IMR-90 (cell line): Measurements from ENCODE around the gene HPF1. TPM values are rescaled to one million over a fixed set of nuclear protein-coding genes. Genes with fewer than 3 reads are reported as not detected.
"Not testable (repeated sequence)": the region's sequence is repeated elsewhere in the genome, so short reads cannot be mapped to it uniquely, and the experiment has no call there.

Source experiments
- ATAC-seq: fragments of 200-7000 bp; cut with Tn5 transposase; 2 replicates; pipeline ENCODE4 v1.9.1; 2020; ENCODE audit warnings: low read depth, mild to moderate bottlenecking, moderate library complexity
- BruUV-seq: library from RNA; stranded (reverse); fragments of 400-500 nt; replicated peaks from 2 replicates; lab custom pipeline; 2021; lab: Mats Ljungman, UMichigan
- CTCF ChIA-PET: fragments of 300-600 bp; formaldehyde crosslinking; extraction: SDS; loops from one replicate; lab custom pipeline; 2021; ENCODE audit warnings: antibody characterized with exemption; lab: Yijun Ruan, JAX
- POLR2A ChIA-PET: fragments of 300-600 bp; sonication (Branson Sonifier 250); formaldehyde crosslinking; loops from one replicate; lab custom pipeline; 2022; ENCODE audit warnings: antibody characterized with exemption; ENCODE audit not compliant: unreplicated experiment; lab: Charles Lee
- DNase-seq: peaks from one replicate; pipeline ENCODE4 v3.0.0; 2013
- H2AFZ ChIP-seq: replicated peaks from 2 replicates; pipeline ENCODE3; 2013; ENCODE audit warnings: low read length, mild to moderate bottlenecking; ENCODE audit not compliant: poor library complexity
- H2AK5ac ChIP-seq: 2 replicates; pipeline ENCODE4 v1.6.1; 2013; ENCODE audit warnings: low read depth, low read length, inconsistent platforms
- H2AK9ac ChIP-seq: replicated peaks from 2 replicates; pipeline ENCODE3; 2013; ENCODE audit warnings: mild to moderate bottlenecking, low read depth, low read length, moderate library complexity; ENCODE audit not compliant: poor library complexity
- H2BK120ac ChIP-seq: 2 replicates; pipeline ENCODE4 v1.6.1; 2013; ENCODE audit warnings: low read depth, low read length, inconsistent platforms
- H2BK15ac ChIP-seq: 3 replicates; pipeline ENCODE4 v1.6.1; 2013; ENCODE audit warnings: low read depth, low read length, inconsistent platforms
- H2BK20ac ChIP-seq: 2 replicates; pipeline ENCODE4 v1.6.1; 2013; ENCODE audit warnings: low read depth, mild to moderate bottlenecking, inconsistent platforms, low read length, moderate library complexity
- H2BK5ac ChIP-seq: 2 replicates; pipeline ENCODE4 v1.6.1; 2013; ENCODE audit warnings: mild to moderate bottlenecking, low read depth, low read length, inconsistent platforms; ENCODE audit not compliant: poor library complexity, severe bottlenecking
- H3K14ac ChIP-seq: replicated peaks from 2 replicates; pipeline ENCODE4 v1.6.1; 2013; ENCODE audit warnings: low read depth, low read length, inconsistent platforms
- H3K18ac ChIP-seq: 2 replicates; pipeline ENCODE4 v1.6.1; 2013; ENCODE audit warnings: low read depth, low read length, control low read depth
- H3K23ac ChIP-seq: 2 replicates; pipeline ENCODE4 v1.6.1; 2013; ENCODE audit warnings: low read depth, low read length, inconsistent platforms
- H3K27ac ChIP-seq: 2 replicates; pipeline ENCODE4 v1.5.1; 2013; ENCODE audit warnings: mild to moderate bottlenecking, control low read depth, low read length; ENCODE audit not compliant: insufficient read depth
- H3K27me3 ChIP-seq: 2 replicates; pipeline ENCODE4 v1.6.1; 2013; ENCODE audit warnings: low read length; ENCODE audit not compliant: control insufficient read depth, insufficient read depth
- H3K36me3 ChIP-seq: 2 replicates; pipeline ENCODE4 v1.6.1; 2013; ENCODE audit warnings: low read length, mixed read lengths; ENCODE audit not compliant: control insufficient read depth, insufficient read depth
- H3K4ac ChIP-seq: 2 replicates; pipeline ENCODE4 v1.6.1; 2013; ENCODE audit warnings: low read depth, low read length, inconsistent platforms
- H3K4me1 ChIP-seq: 2 replicates; pipeline ENCODE4 v1.6.1; 2013; ENCODE audit warnings: low read length, mixed read lengths; ENCODE audit not compliant: control insufficient read depth, insufficient read depth
- H3K4me2 ChIP-seq: 2 replicates; pipeline ENCODE4 v1.6.1; 2013; ENCODE audit warnings: low read depth, mild to moderate bottlenecking, control low read depth, low read length, moderate library complexity
- H3K4me3 ChIP-seq: 2 replicates; pipeline ENCODE4 v1.5.1; 2013; ENCODE audit warnings: low read depth, mild to moderate bottlenecking, control low read depth, low read length, moderate library complexity; ENCODE audit not compliant: insufficient read depth
- H3K56ac ChIP-seq: 2 replicates; pipeline ENCODE4 v1.6.1; 2013; ENCODE audit warnings: low read length, inconsistent platforms; ENCODE audit not compliant: insufficient read depth; ENCODE audit errors: extremely low read depth
- H3K79me1 ChIP-seq, 2 experiments: 2 replicates each; pipeline ENCODE4 v1.6.1; 2013; ENCODE audit warnings: low read length in 2 of 2, inconsistent platforms in 1 of 2, low read depth in 1 of 2
- H3K9ac ChIP-seq: 2 replicates; pipeline ENCODE4 v1.6.1; 2013; ENCODE audit warnings: low read depth, low read length, control low read depth
- H3K9me1 ChIP-seq: 2 replicates; pipeline ENCODE4 v1.6.1; 2013; ENCODE audit warnings: low read length, inconsistent platforms; ENCODE audit not compliant: insufficient read depth
- H3K9me3 ChIP-seq: 2 replicates; pipeline ENCODE4 v1.6.1; 2013; ENCODE audit warnings: low read length; ENCODE audit not compliant: control insufficient read depth, insufficient read depth
- H4K20me1 ChIP-seq: 2 replicates; pipeline ENCODE4 v1.6.1; 2013; ENCODE audit warnings: low read length, inconsistent platforms; ENCODE audit not compliant: insufficient read depth
- H4K5ac ChIP-seq: 2 replicates; pipeline ENCODE4 v1.6.1; 2013; ENCODE audit warnings: mild to moderate bottlenecking, low read depth, low read length, control low read depth
- H4K8ac ChIP-seq, 2 experiments: 2 replicates each; pipeline ENCODE4 v1.6.1; 2013; ENCODE audit warnings: low read depth in 2 of 2, low read length in 2 of 2, control low read depth in 1 of 2, inconsistent platforms in 1 of 2
- H4K91ac ChIP-seq: 2 replicates; pipeline ENCODE4 v1.6.1; 2013; ENCODE audit warnings: low read depth, low read length, inconsistent platforms; ENCODE audit not compliant: insufficient read depth
- BHLHE40 ChIP-seq: fragments of 150-350 bp; IDR thresholded peaks from 2 replicates; pipeline ENCODE4 v1.6.1; 2016; ENCODE audit warnings: mild to moderate bottlenecking, low read depth, low read length
- CHD1 ChIP-seq: IDR thresholded peaks from 2 replicates; pipeline ENCODE4 v1.6.1; 2012; ENCODE audit warnings: low read depth, low read length, improper control_type of control experiment
- MAFK ChIP-seq: IDR thresholded peaks from 2 replicates; pipeline ENCODE4 v1.6.1; 2012; ENCODE audit warnings: low read depth, low read length, improper control_type of control experiment
- SMC3 ChIP-seq: fragments of 150-350 bp; IDR thresholded peaks from 2 replicates; pipeline ENCODE4 v1.6.1; 2016; ENCODE audit warnings: low read depth, mild to moderate bottlenecking, antibody characterized with exemption, low read length, moderate library complexity
- WGBS, 2 experiments: methylation state at CpG; one replicate each; pipeline versions ENCODE4 v1.1.5 to v1.1.7; 2013; ENCODE audit warnings: missing lambda C conversion rate in 2 of 2; ENCODE audit not compliant: insufficient read length in 1 of 2; ENCODE audit errors: extremely low coverage in 2 of 2; 5-methylcytosine and 5-hydroxymethylcytosine counted together
- dilution Hi-C: fragments of 300-500 bp; cut with HindIII; formaldehyde crosslinking; loops from one replicate; pipeline ENCODE4 v1.14.3; 2018; ENCODE audit warnings: low sequenced_read_pairs; ENCODE audit not compliant: unreplicated experiment
- in situ Hi-C: fragments of 300-500 bp; cut with MboI; formaldehyde crosslinking; loops from 3 replicates; pipeline ENCODE4 v1.14.3; 2019; ENCODE audit warnings: low sequenced_read_pairs, inconsistent platforms, mixed read lengths
- intact Hi-C: fragments of 100-400 bp; cut with micrococcal nuclease; formaldehyde crosslinking; loops from 2 replicates; pipeline ENCODE4 v1.10.0; 2022
- polyA plus RNA-seq, 3 experiments: library from polyadenylated mRNA; depleted of rRNA; stranded (reverse); fragments of >200 nt; gene quantifications; 2 replicates each; pipeline ENCODE4 v1.2.3, GENCODE V29; 2012; ENCODE audit warnings: low replicate concordance in 1 of 3
- total RNA-seq: library from RNA; depleted of rRNA; stranded (reverse); fragments of >200 nt; gene quantifications from 2 replicates; pipeline ENCODE4 v1.2.3, GENCODE V29; 2012
- TF ChIP-seq, protein P1 (sequence below): fragments of 150-350 bp; IDR thresholded peaks from 2 replicates; pipeline ENCODE4 v1.6.1; 2016; ENCODE audit warnings: low read depth, mild to moderate bottlenecking, low read length, moderate library complexity, borderline replicate concordance
- TF ChIP-seq, protein P2 (sequence below): fragments of 150-350 bp; IDR thresholded peaks from 2 replicates; pipeline ENCODE4 v1.6.1; 2017; ENCODE audit warnings: mild to moderate bottlenecking, antibody characterized with exemption, low read length, low read depth

Gene HPF1
- total and polyA plus RNA-seq, 2 of the 4 experiments (the other 2 are of a cell fraction), result 15.2 to 24.9 TPM

DNA sequence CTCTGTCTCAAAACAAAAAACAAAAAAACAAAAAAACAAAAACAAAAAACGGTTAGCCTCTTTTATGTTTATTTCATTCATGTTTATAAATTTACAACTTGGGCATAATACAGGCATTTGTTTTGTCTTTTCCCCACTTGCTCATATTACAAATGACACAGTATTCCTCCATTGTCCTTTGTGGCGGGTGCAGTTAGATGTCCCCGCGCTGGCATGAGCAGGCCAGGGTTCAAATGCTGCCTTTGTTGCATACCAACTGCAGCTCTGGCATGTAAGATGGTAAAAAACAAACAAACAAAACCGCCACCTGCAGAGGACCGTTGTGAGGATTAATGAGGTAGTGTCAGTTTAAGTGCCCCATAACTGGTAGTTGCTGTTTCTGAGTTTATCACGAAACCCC lies 16.1 kb upstream of the HPF1 start:
- Histone ChIP-seq H3K4me2 (no peak overlapping the region), H3K9me3 (no peaks in the 10 kb centered on the region; the same call in 1 of the 2 replicates), H2BK20ac (no peak overlapping the region), H3K27me3 (peaks cover 26% of the 10 kb centered on the region), H4K8ac (no peak overlapping the region), H3K4me3 (no peak overlapping the region), H3K18ac (no peak overlapping the region), H4K20me1 (no peaks in the 10 kb centered on the region), H3K23ac (no peak overlapping the region), H4K91ac (no peak overlapping the region), H3K4ac (no peak overlapping the region), H3K9me1 (no peaks in the 10 kb centered on the region), H3K36me3 (no peaks in the 10 kb centered on the region), H4K5ac (no peak overlapping the region), H3K14ac (no peak overlapping the region), H3K56ac (no peak overlapping the region), H3K9ac (no peak overlapping the region), H2AK9ac (no peak overlapping the region), H2AK5ac (no peak overlapping the region), H3K27ac (no peak overlapping the region), H2BK120ac (no peak overlapping the region), H2BK15ac (no peak overlapping the region), H3K79me1 (no peaks in the 10 kb centered on the region), H3K4me1 (no peaks in the 10 kb centered on the region; the same call in 1 of the 2 replicates), H2AFZ (no peak overlapping the region), H2BK5ac (no peak overlapping the region)
- no CpG with 5 or more reads among the region's 7 CpGs for WGBS, 2 experiments
- TF ChIP-seq, protein P1, sequence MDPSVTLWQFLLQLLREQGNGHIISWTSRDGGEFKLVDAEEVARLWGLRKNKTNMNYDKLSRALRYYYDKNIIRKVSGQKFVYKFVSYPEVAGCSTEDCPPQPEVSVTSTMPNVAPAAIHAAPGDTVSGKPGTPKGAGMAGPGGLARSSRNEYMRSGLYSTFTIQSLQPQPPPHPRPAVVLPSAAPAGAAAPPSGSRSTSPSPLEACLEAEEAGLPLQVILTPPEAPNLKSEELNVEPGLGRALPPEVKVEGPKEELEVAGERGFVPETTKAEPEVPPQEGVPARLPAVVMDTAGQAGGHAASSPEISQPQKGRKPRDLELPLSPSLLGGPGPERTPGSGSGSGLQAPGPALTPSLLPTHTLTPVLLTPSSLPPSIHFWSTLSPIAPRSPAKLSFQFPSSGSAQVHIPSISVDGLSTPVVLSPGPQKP, result no peak
- TF ChIP-seq, protein P2, sequence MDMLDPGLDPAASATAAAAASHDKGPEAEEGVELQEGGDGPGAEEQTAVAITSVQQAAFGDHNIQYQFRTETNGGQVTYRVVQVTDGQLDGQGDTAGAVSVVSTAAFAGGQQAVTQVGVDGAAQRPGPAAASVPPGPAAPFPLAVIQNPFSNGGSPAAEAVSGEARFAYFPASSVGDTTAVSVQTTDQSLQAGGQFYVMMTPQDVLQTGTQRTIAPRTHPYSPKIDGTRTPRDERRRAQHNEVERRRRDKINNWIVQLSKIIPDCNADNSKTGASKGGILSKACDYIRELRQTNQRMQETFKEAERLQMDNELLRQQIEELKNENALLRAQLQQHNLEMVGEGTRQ, result no peak
- no peak for TF ChIP-seq SMC3
- no peak for TF ChIP-seq MAFK
- TF ChIP-seq CHD1, result no peak
- TF ChIP-seq BHLHE40, result no peak
- ATAC-seq (no peak), DNase-seq (no peak)
- ChIA-PET CTCF (no interaction called here), POLR2A (no interaction called here)
- intact Hi-C loops (loop anchor here (1.0 kb wide), 1 partner anchor 162 kb away; the partner anchor contains the start of gene NEK1), dilution Hi-C loops (no loop called here), in situ Hi-C loops (no loop called here)
- no TSS peak for BruUV-seq

DNA sequence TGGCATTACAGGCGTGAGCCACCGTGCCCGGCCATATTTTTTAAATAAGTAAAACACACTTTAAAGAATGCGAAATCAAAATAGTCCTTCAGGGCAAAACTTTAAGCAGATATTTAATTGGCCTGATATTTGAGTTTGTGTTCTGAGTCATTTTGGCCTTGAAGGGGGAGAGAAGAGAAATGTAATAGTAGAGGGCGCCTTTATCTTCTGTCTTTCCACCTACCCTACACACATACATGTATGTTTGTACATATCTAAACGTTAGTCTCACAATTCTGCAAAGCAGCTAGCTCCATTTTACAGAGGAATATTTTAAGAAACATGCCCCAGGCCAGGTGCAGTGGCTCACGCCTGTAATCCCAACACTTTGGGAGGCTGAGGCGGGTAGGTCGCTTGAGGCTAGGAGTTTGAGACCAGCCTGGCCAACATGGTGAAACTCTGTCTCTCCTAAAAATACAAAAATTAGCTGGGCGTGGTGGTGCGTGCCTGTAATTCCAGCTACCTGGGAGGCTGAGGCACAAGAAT lies 13.9 kb upstream of the HPF1 start:
- H3K14ac ChIP-seq, intact Hi-C loops, H3K79me1 ChIP-seq, H3K56ac ChIP-seq, BruUV-seq, DNase-seq, H2AK5ac ChIP-seq, H3K9ac ChIP-seq, H4K20me1 ChIP-seq, H2BK120ac ChIP-seq, H2AK9ac ChIP-seq, H3K4ac ChIP-seq, H3K23ac ChIP-seq, H3K4me2 ChIP-seq, H4K8ac ChIP-seq, H3K27ac ChIP-seq, POLR2A ChIA-PET, H3K4me3 ChIP-seq, H3K36me3 ChIP-seq, H3K9me1 ChIP-seq, ATAC-seq, H2AFZ ChIP-seq, H3K9me3 ChIP-seq, CTCF ChIA-PET, H4K5ac ChIP-seq, dilution Hi-C loops, H2BK5ac ChIP-seq, H3K4me1 ChIP-seq, H4K91ac ChIP-seq, H2BK15ac ChIP-seq, in situ Hi-C loops, H2BK20ac ChIP-seq, H3K18ac ChIP-seq: not testable (repeated sequence)
- H3K27me3 ChIP-seq, result peaks cover 26% of the 10 kb centered on the region
- 87% methylated on average over 3 of the region's 11 CpGs; no CpG with 5 or more reads in 1 of the 2 experiments for WGBS, 2 experiments
